A549 treated with AZD2906 at 1 μM for 4 hours (cell line): ENCODE results near the gene CYSLTR1. TPM values are rescaled to one million over a fixed set of nuclear protein-coding genes. Genes with fewer than 3 reads are reported as not detected.

Source experiments
- total RNA-seq: library from RNA; stranded (reverse); fragments of 200-300 nt; extraction: Qiagen RNA extraction; gene quantifications from 5 replicates; pipeline ENCODE4 v1.2.3, GENCODE V29; 2022

Gene CYSLTR1, protein sequence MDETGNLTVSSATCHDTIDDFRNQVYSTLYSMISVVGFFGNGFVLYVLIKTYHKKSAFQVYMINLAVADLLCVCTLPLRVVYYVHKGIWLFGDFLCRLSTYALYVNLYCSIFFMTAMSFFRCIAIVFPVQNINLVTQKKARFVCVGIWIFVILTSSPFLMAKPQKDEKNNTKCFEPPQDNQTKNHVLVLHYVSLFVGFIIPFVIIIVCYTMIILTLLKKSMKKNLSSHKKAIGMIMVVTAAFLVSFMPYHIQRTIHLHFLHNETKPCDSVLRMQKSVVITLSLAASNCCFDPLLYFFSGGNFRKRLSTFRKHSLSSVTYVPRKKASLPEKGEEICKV
- not detected in 5 replicates for total RNA-seq

DNA sequence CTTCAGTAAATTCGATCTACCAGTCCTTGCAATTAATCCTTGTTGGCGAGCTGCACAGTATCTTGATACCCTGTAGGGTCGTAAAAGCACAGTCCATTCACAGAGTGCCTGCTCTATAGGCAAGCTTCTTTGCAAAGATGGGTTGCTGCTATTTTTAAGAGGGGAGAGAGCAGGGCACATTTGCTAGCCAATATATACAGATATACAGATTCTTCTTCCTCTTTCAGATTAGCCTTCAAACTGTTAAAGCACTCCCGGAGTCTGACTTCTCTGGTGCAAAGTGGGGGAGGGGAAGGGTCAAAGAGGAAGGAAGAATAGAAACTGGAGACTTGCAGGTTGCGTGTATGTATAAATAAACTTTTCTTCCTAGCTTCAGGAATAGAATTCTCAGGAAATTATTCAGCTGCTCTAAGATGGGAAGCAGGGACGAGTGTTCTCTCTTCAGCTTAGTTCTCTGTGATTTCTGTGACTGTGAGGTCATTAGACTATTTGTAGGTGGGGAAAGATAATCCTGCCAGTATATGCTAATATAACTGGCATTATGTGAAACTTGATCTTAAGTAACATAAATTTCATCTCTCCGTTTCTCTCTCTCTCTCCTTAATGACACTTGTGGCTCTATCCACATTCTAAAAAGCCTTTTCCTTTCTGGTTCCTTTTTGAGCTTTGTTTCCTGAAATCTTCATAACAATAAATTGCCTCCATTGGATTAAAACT is at the start of gene CYSLTR1:
Gene CYSLTR1 (minus strand): TSS at position 242 of the 717 bp plus-strand sequence. CDS start 53,865 bp downstream, outside the sequence.

Other genes with a start within 250 kb of the CYSLTR1 start
- gene PGK1, start 223.4 kb downstream of the CYSLTR1 start, total RNA-seq, result 553 to 592 TPM (median 562 TPM) in 5 replicates
- gene TAF9B, start 188.0 kb downstream of the CYSLTR1 start, total RNA-seq, result 11.3 to 12.5 TPM (median 12.2 TPM) in 5 replicates